SK-N-SH treated with all-trans-retinoic acid at 6 μM for 48 hours (cell line): ENCODE data around the gene FRS2.

Source experiments
- ATAC-seq: fragments of 200-7000 bp; cut with Tn5 transposase; 3 replicates; pipeline ENCODE4 v1.9.1; 2020; ENCODE audit warnings: mild to moderate bottlenecking, moderate library complexity
- BACH2 ChIP-seq: fragments of 250-450 bp; sonication (Bioruptor Pico); IDR thresholded peaks from 2 replicates; pipeline ENCODE4 v1.9.0; 2021; ENCODE audit warnings: mild to moderate bottlenecking, borderline replicate concordance
- CSDC2 ChIP-seq: fragments of 250-450 bp; sonication (Bioruptor Pico); IDR thresholded peaks from 2 replicates; pipeline ENCODE4 v1.5.0; 2020; ENCODE audit warnings: mild to moderate bottlenecking, moderate library complexity
- ESRRG ChIP-seq: fragments of 250-450 bp; sonication (Bioruptor Pico); IDR thresholded peaks from 2 replicates; pipeline ENCODE4 v1.6.1; 2021; ENCODE audit warnings: mild to moderate bottlenecking
- GLIS3 ChIP-seq: fragments of 250-450 bp; sonication (Bioruptor Pico); IDR thresholded peaks from 2 replicates; pipeline ENCODE4 v1.5.0; 2020; ENCODE audit warnings: mild to moderate bottlenecking, moderate library complexity
- ISL1 ChIP-seq: fragments of 250-450 bp; sonication (Bioruptor Pico); IDR thresholded peaks from 2 replicates; pipeline ENCODE4 v2.1.2; 2022; ENCODE audit warnings: mild to moderate bottlenecking, moderate library complexity
- OSR1 ChIP-seq: fragments of 250-450 bp; sonication (Bioruptor Pico); IDR thresholded peaks from 2 replicates; pipeline ENCODE4 v1.8.0; 2022; ENCODE audit warnings: moderate library complexity, mild to moderate bottlenecking, inconsistent platforms
- PPARA ChIP-seq: fragments of 250-450 bp; sonication (Bioruptor Pico); IDR thresholded peaks from 2 replicates; pipeline ENCODE4 v1.5.0; 2020; ENCODE audit warnings: mild to moderate bottlenecking, borderline replicate concordance
- SNAI2 ChIP-seq: fragments of 250-450 bp; sonication (Bioruptor Pico); IDR thresholded peaks from 2 replicates; pipeline ENCODE4 v1.5.0; 2020; ENCODE audit warnings: mild to moderate bottlenecking, moderate library complexity
- TSHZ2 ChIP-seq: fragments of 250-450 bp; sonication (Bioruptor Pico); IDR thresholded peaks from 2 replicates; pipeline ENCODE4 v1.5.0; 2020; ENCODE audit warnings: mild to moderate bottlenecking, moderate library complexity
- ZC3H10 ChIP-seq: fragments of 250-450 bp; sonication (Bioruptor Pico); IDR thresholded peaks from 2 replicates; pipeline ENCODE4 v1.5.1; 2021; ENCODE audit warnings: mild to moderate bottlenecking, moderate library complexity
- ZFP3 ChIP-seq: fragments of 250-450 bp; sonication (Bioruptor Pico); IDR thresholded peaks from 2 replicates; pipeline ENCODE4 v1.5.0; 2020; ENCODE audit warnings: mild to moderate bottlenecking, moderate library complexity
- ZNF565 ChIP-seq: fragments of 450-650 bp; formaldehyde crosslinking; conservative IDR thresholded peaks from 2 replicates; pipeline ENCODE4 v1.5.0; 2020; ENCODE audit warnings: low read depth, mild to moderate bottlenecking, moderate library complexity
- ZNF70 ChIP-seq: fragments of 450-650 bp; formaldehyde crosslinking; IDR thresholded peaks from 2 replicates; pipeline ENCODE4 v1.5.0; 2020; ENCODE audit warnings: mild to moderate bottlenecking, moderate library complexity
- TF ChIP-seq, protein P1 (sequence below): fragments of 250-450 bp; sonication (Bioruptor Pico); IDR thresholded peaks from 2 replicates; pipeline ENCODE4 v1.8.0; 2020; ENCODE audit warnings: mild to moderate bottlenecking, moderate library complexity, borderline replicate concordance

FRS2 gene

GRCh38 chr12:69600804-69601203, 130.6 kb downstream of the FRS2 start:
- ATAC-seq = no peak
- no peak for TF ChIP-seq ZFP3
- TF ChIP-seq BACH2 (CRISPR knock-in tag) = no peak
- TF ChIP-seq ZNF565 (CRISPR knock-in tag) = no peak
- TF ChIP-seq PPARA = no peak
- no peak for TF ChIP-seq ZNF70
- TF ChIP-seq ZC3H10 (CRISPR knock-in tag) = no peak
- TF ChIP-seq CSDC2 = no peak
- TF ChIP-seq, protein P1, sequence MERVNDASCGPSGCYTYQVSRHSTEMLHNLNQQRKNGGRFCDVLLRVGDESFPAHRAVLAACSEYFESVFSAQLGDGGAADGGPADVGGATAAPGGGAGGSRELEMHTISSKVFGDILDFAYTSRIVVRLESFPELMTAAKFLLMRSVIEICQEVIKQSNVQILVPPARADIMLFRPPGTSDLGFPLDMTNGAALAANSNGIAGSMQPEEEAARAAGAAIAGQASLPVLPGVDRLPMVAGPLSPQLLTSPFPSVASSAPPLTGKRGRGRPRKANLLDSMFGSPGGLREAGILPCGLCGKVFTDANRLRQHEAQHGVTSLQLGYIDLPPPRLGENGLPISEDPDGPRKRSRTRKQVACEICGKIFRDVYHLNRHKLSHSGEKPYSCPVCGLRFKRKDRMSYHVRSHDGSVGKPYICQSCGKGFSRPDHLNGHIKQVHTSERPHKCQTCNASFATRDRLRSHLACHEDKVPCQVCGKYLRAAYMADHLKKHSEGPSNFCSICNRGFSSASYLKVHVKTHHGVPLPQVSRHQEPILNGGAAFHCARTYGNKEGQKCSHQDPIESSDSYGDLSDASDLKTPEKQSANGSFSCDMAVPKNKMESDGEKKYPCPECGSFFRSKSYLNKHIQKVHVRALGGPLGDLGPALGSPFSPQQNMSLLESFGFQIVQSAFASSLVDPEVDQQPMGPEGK (CRISPR knock-in tag) = no peak
- TF ChIP-seq OSR1 (CRISPR knock-in tag) = no peak
- no peak for TF ChIP-seq TSHZ2 (CRISPR knock-in tag)

DNA sequence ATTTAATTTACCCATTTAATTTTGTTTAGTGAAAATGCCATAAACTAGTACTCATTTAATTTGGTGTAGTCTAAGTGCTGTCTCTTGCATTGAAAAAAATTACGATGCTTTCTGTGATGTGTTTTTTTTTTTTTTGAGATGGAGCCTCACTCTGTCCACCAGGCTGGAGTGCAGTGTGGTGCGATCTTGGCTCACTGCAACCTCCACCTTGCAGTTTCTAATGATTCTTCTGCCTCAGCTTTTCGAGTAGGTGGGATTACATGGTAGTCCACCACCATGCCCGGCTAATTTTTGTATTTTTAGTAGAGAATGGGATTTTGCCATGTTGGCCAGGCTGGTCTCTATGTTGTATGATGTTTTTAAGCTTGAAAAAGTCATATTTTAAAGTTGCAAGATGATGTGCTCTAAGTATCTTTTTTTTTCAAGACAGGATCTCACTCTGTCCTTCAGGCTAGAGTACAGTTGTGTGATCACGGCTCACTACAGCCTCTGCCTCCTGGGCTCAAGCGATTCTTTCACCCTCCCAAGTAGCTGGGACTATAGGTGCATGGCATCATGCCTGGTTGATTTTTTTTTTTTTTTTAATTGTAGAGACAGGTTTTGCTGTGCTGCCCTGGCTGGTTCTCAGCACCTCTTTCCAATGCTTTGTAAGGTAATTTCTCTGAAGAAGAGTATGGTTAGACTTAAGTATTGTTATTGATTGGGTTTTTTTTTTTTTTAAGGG, 131.9 kb downstream of the FRS2 start:
- ATAC-seq = no peak
- TF ChIP-seq ZFP3 (no peak), TSHZ2 (CRISPR knock-in tag) (no peak), ZNF70 (no peak), PPARA (no peak)
- TF ChIP-seq, protein P1 (CRISPR knock-in tag) = no peak

- ATAC-seq = peak; percentile 17; the same call in 2 of the 3 replicates
- TF ChIP-seq TSHZ2 (CRISPR knock-in tag) = no peak
- no peak for TF ChIP-seq GLIS3 (CRISPR knock-in tag)
- no peak for TF ChIP-seq ESRRG (CRISPR knock-in tag)
- no peak for TF ChIP-seq ISL1 (CRISPR knock-in tag)
- TF ChIP-seq SNAI2 (CRISPR knock-in tag) = no peak
- TF ChIP-seq BACH2 (CRISPR knock-in tag) = no peak
- no peak for TF ChIP-seq ZC3H10 (CRISPR knock-in tag)
- TF ChIP-seq PPARA = no peak
Observed at GRCh38 chr12:69602954-69603353, 132.8 kb downstream of the FRS2 start.
